ENCODE results near the gene ATP5ME.

The ATP5ME gene

DNA sequence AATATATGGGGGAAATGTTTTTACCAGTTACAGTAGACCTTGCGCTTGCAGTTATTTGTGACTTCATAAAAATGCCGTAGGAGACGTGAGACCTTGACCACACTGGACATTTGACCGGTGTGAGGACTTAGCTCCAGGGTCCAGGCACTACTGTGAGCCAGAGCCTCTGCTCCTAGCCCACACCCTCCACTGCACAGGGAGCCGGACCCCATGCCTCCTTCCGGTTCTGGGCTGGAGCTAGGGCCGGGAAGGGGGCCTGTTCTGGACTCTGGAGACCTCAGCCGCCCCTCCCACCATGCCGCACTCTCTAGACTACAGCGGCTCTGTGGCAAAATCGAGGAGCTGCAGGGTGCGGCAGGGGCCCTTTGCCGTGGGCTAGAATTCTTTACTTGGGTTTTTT lies 36.8 kb upstream of the ATP5ME start:
- TF ChIP-seq, protein P1, sequence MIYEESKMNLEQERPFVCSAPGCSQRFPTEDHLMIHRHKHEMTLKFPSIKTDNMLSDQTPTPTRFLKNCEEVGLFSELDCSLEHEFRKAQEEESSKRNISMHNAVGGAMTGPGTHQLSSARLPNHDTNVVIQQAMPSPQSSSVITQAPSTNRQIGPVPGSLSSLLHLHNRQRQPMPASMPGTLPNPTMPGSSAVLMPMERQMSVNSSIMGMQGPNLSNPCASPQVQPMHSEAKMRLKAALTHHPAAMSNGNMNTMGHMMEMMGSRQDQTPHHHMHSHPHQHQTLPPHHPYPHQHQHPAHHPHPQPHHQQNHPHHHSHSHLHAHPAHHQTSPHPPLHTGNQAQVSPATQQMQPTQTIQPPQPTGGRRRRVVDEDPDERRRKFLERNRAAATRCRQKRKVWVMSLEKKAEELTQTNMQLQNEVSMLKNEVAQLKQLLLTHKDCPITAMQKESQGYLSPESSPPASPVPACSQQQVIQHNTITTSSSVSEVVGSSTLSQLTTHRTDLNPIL (CRISPR knock-in tag; IDR thresholded peaks at IDR 0.05; ENCODE audit: low read depth), result no peak
- TF ChIP-seq ZNF565 (CRISPR knock-in tag; conservative IDR thresholded peaks at IDR 0.05; ENCODE audit: low read depth), result no peak
- ATAC-seq, result no peak

DNA sequence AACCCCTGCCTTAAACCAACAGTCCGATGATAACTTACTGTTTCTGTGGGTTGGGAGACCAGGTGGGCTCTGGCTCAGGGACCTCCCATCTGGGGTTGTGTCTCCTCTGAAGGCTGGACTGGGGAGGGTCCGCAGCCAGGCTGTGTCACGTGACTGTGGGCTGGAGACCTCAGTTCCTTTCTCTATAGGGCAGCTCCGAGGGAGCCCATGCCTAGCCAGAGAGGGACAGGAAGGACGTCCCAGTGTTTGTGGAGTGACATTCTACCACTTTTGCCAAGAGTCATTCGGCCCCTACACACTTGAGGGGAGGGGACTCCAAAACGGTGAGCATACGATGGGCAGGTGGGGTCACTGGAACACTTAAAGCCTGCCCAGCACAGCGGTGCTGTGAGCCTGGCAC lies 36.0 kb upstream of the ATP5ME start:
- no peak for ATAC-seq
- TF ChIP-seq RARB (CRISPR knock-in tag; IDR thresholded peaks at IDR 0.05) (no peak), ZNF565 (CRISPR knock-in tag; conservative IDR thresholded peaks at IDR 0.05; ENCODE audit: low read depth) (no peak), TCF4 (CRISPR knock-in tag; IDR thresholded peaks at IDR 0.05; ENCODE audit: borderline replicate concordance) (no peak), ZFP3 (CRISPR knock-in tag; IDR thresholded peaks at IDR 0.05) (no peak), ZC3H10 (CRISPR knock-in tag; IDR thresholded peaks at IDR 0.05) (no peak), ARNTL (CRISPR knock-in tag; IDR thresholded peaks at IDR 0.05; ENCODE audit: borderline replicate concordance, low read depth) (no peak), ZFP30 (CRISPR knock-in tag; IDR thresholded peaks at IDR 0.05) (no peak), CSDC2 (CRISPR knock-in tag; IDR thresholded peaks at IDR 0.05) (no peak), ISL1 (CRISPR knock-in tag; IDR thresholded peaks at IDR 0.05) (no peak), ZNF8 (CRISPR knock-in tag; IDR thresholded peaks at IDR 0.05) (no peak), SNAI2 (CRISPR knock-in tag; IDR thresholded peaks at IDR 0.05) (no peak)
- TF ChIP-seq, protein P2, sequence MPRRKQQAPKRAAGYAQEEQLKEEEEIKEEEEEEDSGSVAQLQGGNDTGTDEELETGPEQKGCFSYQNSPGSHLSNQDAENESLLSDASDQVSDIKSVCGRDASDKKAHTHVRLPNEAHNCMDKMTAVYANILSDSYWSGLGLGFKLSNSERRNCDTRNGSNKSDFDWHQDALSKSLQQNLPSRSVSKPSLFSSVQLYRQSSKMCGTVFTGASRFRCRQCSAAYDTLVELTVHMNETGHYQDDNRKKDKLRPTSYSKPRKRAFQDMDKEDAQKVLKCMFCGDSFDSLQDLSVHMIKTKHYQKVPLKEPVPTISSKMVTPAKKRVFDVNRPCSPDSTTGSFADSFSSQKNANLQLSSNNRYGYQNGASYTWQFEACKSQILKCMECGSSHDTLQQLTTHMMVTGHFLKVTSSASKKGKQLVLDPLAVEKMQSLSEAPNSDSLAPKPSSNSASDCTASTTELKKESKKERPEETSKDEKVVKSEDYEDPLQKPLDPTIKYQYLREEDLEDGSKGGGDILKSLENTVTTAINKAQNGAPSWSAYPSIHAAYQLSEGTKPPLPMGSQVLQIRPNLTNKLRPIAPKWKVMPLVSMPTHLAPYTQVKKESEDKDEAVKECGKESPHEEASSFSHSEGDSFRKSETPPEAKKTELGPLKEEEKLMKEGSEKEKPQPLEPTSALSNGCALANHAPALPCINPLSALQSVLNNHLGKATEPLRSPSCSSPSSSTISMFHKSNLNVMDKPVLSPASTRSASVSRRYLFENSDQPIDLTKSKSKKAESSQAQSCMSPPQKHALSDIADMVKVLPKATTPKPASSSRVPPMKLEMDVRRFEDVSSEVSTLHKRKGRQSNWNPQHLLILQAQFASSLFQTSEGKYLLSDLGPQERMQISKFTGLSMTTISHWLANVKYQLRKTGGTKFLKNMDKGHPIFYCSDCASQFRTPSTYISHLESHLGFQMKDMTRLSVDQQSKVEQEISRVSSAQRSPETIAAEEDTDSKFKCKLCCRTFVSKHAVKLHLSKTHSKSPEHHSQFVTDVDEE (CRISPR knock-in tag; IDR thresholded peaks at IDR 0.05), result no peak
- TF ChIP-seq, protein P3, sequence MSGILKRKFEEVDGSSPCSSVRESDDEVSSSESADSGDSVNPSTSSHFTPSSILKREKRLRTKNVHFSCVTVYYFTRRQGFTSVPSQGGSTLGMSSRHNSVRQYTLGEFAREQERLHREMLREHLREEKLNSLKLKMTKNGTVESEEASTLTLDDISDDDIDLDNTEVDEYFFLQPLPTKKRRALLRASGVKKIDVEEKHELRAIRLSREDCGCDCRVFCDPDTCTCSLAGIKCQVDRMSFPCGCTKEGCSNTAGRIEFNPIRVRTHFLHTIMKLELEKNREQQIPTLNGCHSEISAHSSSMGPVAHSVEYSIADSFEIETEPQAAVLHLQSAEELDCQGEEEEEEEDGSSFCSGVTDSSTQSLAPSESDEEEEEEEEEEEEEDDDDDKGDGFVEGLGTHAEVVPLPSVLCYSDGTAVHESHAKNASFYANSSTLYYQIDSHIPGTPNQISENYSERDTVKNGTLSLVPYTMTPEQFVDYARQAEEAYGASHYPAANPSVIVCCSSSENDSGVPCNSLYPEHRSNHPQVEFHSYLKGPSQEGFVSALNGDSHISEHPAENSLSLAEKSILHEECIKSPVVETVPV (CRISPR knock-in tag; IDR thresholded peaks at IDR 0.05), result no peak
- TF ChIP-seq, protein P4, sequence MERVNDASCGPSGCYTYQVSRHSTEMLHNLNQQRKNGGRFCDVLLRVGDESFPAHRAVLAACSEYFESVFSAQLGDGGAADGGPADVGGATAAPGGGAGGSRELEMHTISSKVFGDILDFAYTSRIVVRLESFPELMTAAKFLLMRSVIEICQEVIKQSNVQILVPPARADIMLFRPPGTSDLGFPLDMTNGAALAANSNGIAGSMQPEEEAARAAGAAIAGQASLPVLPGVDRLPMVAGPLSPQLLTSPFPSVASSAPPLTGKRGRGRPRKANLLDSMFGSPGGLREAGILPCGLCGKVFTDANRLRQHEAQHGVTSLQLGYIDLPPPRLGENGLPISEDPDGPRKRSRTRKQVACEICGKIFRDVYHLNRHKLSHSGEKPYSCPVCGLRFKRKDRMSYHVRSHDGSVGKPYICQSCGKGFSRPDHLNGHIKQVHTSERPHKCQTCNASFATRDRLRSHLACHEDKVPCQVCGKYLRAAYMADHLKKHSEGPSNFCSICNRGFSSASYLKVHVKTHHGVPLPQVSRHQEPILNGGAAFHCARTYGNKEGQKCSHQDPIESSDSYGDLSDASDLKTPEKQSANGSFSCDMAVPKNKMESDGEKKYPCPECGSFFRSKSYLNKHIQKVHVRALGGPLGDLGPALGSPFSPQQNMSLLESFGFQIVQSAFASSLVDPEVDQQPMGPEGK (CRISPR knock-in tag; IDR thresholded peaks at IDR 0.05; ENCODE audit: borderline replicate concordance), result no peak

DNA sequence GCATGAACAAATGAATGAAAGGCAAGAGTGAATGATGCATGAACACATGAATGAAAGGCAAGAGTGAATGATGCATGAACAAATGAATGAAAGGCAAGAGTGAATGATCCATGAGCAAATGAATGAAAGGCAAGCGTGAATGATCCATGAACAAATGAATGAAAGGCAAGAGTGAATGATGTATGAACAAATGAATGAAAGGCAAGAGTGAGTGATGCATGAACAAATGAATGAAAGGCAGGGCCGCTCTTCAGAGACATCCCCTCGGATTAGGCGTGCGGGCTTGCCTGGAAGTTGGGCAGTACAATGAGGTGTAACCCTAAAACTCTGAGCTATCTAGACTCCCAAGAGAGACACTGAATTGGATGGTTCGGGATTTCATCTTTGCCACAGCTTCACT lies 35.3 kb upstream of the ATP5ME start:
- TF ChIP-seq BACH2 (CRISPR knock-in tag; IDR thresholded peaks at IDR 0.05; ENCODE audit: borderline replicate concordance) (no peak), ZC3H10 (CRISPR knock-in tag; IDR thresholded peaks at IDR 0.05) (no peak), RARB (CRISPR knock-in tag; IDR thresholded peaks at IDR 0.05) (no peak), SNAI2 (CRISPR knock-in tag; IDR thresholded peaks at IDR 0.05) (no peak), TOX (CRISPR knock-in tag; IDR thresholded peaks at IDR 0.05; ENCODE audit: borderline replicate concordance) (no peak), ZFP3 (CRISPR knock-in tag; IDR thresholded peaks at IDR 0.05) (no peak), OSR1 (CRISPR knock-in tag; IDR thresholded peaks at IDR 0.05) (no peak), ZNF565 (CRISPR knock-in tag; conservative IDR thresholded peaks at IDR 0.05; ENCODE audit: low read depth) (no peak)
- TF ChIP-seq, protein P2 (CRISPR knock-in tag; IDR thresholded peaks at IDR 0.05), result no peak
- TF ChIP-seq, protein P3 (CRISPR knock-in tag; IDR thresholded peaks at IDR 0.05), result no peak

More for the DNA sequence above, 35.3 kb upstream of the ATP5ME start:
- ATAC-seq, result no peak

Measured in SK-N-SH treated with all-trans-retinoic acid at 6 μM for 48 hours (cell line).